GM23338 (cell line): ENCODE data around the gene CAPN14.

Experiments
- CREB1 ChIP-seq: fragments of 250-450 bp; sonication (Bioruptor Pico); IDR thresholded peaks from 2 replicates; pipeline ENCODE4 v1.5.0; 2020; ENCODE audit warnings: low read depth, mild to moderate bottlenecking, moderate library complexity
- EZH2 ChIP-seq: fragments of 200-600 bp; sonication (generic); IDR thresholded peaks from one replicate; pipeline ENCODE4 v1.8.0; 2017; ENCODE audit warnings: antibody characterized with exemption, mild to moderate bottlenecking, low read depth; ENCODE audit not compliant: unreplicated experiment
- POLR2AphosphoS5 ChIP-seq: IDR thresholded peaks from 2 replicates; pipeline ENCODE4 v1.6.1; 2016; ENCODE audit warnings: antibody characterized with exemption, low read depth
- TF ChIP-seq, protein P1 (sequence below), 2 experiments: fragments of 200-600 bp in 1 of 2; sonication (generic) in 1 of 2; conservative IDR thresholded peaks; 2 replicates each; pipeline versions ENCODE4 v1.5.1 to v1.6.1; 2016 to 2017; ENCODE audit warnings: antibody characterized with exemption in 2 of 2, low read depth in 2 of 2, mild to moderate bottlenecking in 2 of 2, moderate library complexity in 1 of 2
- TF ChIP-seq, protein P2 (sequence below): IDR thresholded peaks from 2 replicates; pipeline ENCODE4 v1.6.1; 2016; ENCODE audit warnings: antibody characterized with exemption

DNA sequence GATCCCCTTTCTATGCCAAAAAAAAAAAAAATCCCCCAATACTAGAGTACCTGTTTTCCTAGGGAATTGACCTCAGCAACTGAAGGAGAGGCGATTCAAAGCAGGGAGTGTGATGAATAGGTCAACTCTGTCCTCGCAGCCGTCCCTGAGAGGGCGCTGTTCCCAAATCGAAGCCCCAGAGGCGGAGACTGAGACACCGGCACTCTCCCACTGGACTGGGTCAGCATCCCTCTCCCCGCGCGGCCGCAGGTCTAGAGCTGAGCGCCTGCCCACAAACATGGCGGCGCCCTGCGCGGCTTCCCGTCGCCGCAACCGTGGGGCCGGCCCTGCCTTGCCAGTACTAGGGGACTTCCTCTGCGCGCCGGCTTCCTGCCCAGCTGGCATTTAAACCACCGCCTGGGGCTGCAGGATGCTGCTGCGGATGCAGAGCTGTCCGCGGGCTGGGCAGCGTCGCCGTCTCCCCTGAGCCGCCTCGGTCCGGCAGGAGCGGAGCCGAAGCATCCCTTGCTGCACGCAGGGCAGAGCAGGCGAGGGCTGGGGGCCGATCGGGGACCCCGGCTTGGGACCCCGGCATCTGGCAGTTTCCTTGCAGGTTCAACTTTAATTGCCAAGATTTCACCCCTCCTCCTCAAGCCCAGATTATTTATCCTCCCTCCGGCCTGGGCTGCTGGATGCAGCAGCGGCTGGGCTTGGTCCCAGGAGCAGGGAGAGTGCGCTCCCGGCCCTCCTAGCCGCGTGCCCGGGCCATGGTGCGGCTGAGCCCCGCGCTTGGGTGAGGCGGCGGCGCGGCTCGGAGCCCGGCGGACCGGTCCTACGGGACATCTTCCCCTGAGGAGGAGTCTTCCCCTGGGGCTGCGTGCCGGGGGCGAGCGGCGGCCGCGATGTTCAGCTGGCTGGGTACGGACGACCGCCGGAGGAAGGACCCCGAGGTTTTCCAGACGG is 16.7 kb upstream of the CAPN14 start, which contains the start of gene EHD3:
- TF ChIP-seq, protein P1, sequence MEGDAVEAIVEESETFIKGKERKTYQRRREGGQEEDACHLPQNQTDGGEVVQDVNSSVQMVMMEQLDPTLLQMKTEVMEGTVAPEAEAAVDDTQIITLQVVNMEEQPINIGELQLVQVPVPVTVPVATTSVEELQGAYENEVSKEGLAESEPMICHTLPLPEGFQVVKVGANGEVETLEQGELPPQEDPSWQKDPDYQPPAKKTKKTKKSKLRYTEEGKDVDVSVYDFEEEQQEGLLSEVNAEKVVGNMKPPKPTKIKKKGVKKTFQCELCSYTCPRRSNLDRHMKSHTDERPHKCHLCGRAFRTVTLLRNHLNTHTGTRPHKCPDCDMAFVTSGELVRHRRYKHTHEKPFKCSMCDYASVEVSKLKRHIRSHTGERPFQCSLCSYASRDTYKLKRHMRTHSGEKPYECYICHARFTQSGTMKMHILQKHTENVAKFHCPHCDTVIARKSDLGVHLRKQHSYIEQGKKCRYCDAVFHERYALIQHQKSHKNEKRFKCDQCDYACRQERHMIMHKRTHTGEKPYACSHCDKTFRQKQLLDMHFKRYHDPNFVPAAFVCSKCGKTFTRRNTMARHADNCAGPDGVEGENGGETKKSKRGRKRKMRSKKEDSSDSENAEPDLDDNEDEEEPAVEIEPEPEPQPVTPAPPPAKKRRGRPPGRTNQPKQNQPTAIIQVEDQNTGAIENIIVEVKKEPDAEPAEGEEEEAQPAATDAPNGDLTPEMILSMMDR (conservative IDR thresholded peaks at IDR 0.05; ENCODE audit: low read depth in 2 of 2): peak; percentile 68 to 87
- no peak for TF ChIP-seq EZH2
- TF ChIP-seq, protein P2, sequence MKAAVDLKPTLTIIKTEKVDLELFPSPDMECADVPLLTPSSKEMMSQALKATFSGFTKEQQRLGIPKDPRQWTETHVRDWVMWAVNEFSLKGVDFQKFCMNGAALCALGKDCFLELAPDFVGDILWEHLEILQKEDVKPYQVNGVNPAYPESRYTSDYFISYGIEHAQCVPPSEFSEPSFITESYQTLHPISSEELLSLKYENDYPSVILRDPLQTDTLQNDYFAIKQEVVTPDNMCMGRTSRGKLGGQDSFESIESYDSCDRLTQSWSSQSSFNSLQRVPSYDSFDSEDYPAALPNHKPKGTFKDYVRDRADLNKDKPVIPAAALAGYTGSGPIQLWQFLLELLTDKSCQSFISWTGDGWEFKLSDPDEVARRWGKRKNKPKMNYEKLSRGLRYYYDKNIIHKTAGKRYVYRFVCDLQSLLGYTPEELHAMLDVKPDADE: peak; percentile 90
- peak; percentile 70 for TF ChIP-seq CREB1
- TF ChIP-seq POLR2AphosphoS5: peak; percentile 96
